Measurements from ENCODE around the gene ATXN2. TPM values are rescaled to one million over a fixed set of nuclear protein-coding genes. Genes with fewer than 3 reads are reported as not detected.
A peak's percentile ranks its signal among the peaks of the same experiment; 100 is the strongest.

ATXN2 gene
- total and polyA plus RNA-seq, 2 of the 4 experiments (the other 2 are of a cell fraction) = 12.4 to 66.5 TPM

GRCh38 chr12:111408686-111409402, 190.3 kb downstream of the ATXN2 start:
- Histone ChIP-seq H2AFZ (replicated peaks; ENCODE audit: low read length, poor library complexity) (peak overlapping the region; percentile 19), H2BK15ac (ENCODE audit: low read depth, low read length) (peak overlapping the region; percentile 84; the same call in 2 of the 3 replicates), H3K4me2 (ENCODE audit: low read depth, low read length) (no peak overlapping the region), H3K9ac (ENCODE audit: low read depth, low read length) (no peak overlapping the region), H3K4me1 (ENCODE audit: control insufficient read depth, insufficient read depth, low read length) (peaks cover 39% of the 10 kb centered on the region), H3K9me1 (ENCODE audit: insufficient read depth, low read length) (peaks cover 23% of the 10 kb centered on the region), H4K91ac (ENCODE audit: insufficient read depth, low read depth, low read length) (peak overlapping the region; percentile 62), H3K27ac (ENCODE audit: insufficient read depth, low read length) (peak overlapping the region; percentile 72), H2AK5ac (ENCODE audit: low read depth, low read length) (peak overlapping the region; percentile 88), H4K20me1 (ENCODE audit: insufficient read depth, low read length) (peaks cover 36% of the 10 kb centered on the region), H3K27me3 (ENCODE audit: control insufficient read depth, insufficient read depth, low read length) (no peaks in the 10 kb centered on the region), H2BK20ac (ENCODE audit: low read depth, low read length) (peak overlapping the region; percentile 14), H3K56ac (ENCODE audit: extremely low read depth, insufficient read depth, low read length) (peak overlapping the region; percentile 45; the same call in 1 of the 2 replicates), H3K9me3 (ENCODE audit: control insufficient read depth, insufficient read depth, low read length) (no peaks in the 10 kb centered on the region), H4K8ac (ENCODE audit: low read depth in 2 of 2, low read length in 2 of 2) (peak overlapping the region; percentile 17 to 74; a peak in 2 of 4 replicates), H4K5ac (ENCODE audit: low read depth, low read length) (no peak overlapping the region), H2BK120ac (ENCODE audit: low read depth, low read length) (no peak overlapping the region), H3K79me1 (ENCODE audit: low read depth in 1 of 2, low read length in 2 of 2) (peaks cover 7 to 72% of the 10 kb centered on the region in 2 experiments; a peak in 3 of 4 replicates), H3K18ac (ENCODE audit: low read depth, low read length) (no peak overlapping the region), H3K36me3 (ENCODE audit: control insufficient read depth, insufficient read depth, low read length) (no peaks in the 10 kb centered on the region; the same call in 1 of the 2 replicates), H3K23ac (ENCODE audit: low read depth, low read length) (peak overlapping the region; percentile 70; the same call in 1 of the 2 replicates), H3K4me3 (ENCODE audit: insufficient read depth, low read depth, low read length) (no peak overlapping the region), H2AK9ac (replicated peaks; ENCODE audit: low read depth, low read length, poor library complexity) (peak overlapping the region; percentile 47), H3K14ac (replicated peaks; ENCODE audit: low read depth, low read length) (0 out of 2 replicates have a peak overlapping the region, but pooled peaks have one; percentile 38), H2BK5ac (ENCODE audit: low read depth, low read length, poor library complexity, severe bottlenecking) (peak overlapping the region; percentile 15), H3K4ac (ENCODE audit: low read depth, low read length) (peak overlapping the region; percentile 73)
- ATAC-seq (ENCODE audit: low read depth) (no peak), DNase-seq (no peak)
- TF ChIP-seq RCOR1 (IDR thresholded peaks at IDR 0.05; ENCODE audit: insufficient replicate concordance, low read length) (no peak), MAZ (IDR thresholded peaks at IDR 0.05; ENCODE audit: borderline replicate concordance, low read depth, low read length) (no peak), MAFK (IDR thresholded peaks at IDR 0.05; ENCODE audit: low read depth, low read length) (no peak), BHLHE40 (IDR thresholded peaks at IDR 0.05; ENCODE audit: low read depth, low read length) (no peak), SMC3 (IDR thresholded peaks at IDR 0.05; ENCODE audit: low read depth, low read length) (no peak), POLR2A (IDR thresholded peaks at IDR 0.05; ENCODE audit: low read depth, low read length) (no peak)
- dilution Hi-C loops (cut with HindIII; ENCODE audit: low sequenced_read_pairs, unreplicated experiment) (no loop called here), in situ Hi-C loops (cut with MboI; ENCODE audit: low sequenced_read_pairs) (no loop called here), intact Hi-C loops (cut with micrococcal nuclease) (no loop called here)
- no TSS peak for BruUV-seq (replicated peaks)
- ChIA-PET POLR2A (ENCODE audit: unreplicated experiment) (no interaction called here), CTCF (interaction anchor here (0.7 to 4.1 kb wide), 2 partner anchors 12 to 43 kb away, joined by 3 to 21 read pairs; no protein-coding TSS in a partner anchor)
- WGBS, 2 experiments (ENCODE audit: extremely low coverage in 2 of 2, insufficient read length in 1 of 2) = 80% methylated on average over 1 of the region's 4 CpGs; no CpG with 5 or more reads in 1 of the 2 experiments
